IPS DF 19.7 (cell line): Measurements from ENCODE around the gene CASKIN2.

Experiments used
- DNase-seq: peaks from one replicate; pipeline ENCODE4 v3.0.0-alpha.2; 2013; ENCODE audit warnings: low read depth, low spot score

CASKIN2 gene

DNA sequence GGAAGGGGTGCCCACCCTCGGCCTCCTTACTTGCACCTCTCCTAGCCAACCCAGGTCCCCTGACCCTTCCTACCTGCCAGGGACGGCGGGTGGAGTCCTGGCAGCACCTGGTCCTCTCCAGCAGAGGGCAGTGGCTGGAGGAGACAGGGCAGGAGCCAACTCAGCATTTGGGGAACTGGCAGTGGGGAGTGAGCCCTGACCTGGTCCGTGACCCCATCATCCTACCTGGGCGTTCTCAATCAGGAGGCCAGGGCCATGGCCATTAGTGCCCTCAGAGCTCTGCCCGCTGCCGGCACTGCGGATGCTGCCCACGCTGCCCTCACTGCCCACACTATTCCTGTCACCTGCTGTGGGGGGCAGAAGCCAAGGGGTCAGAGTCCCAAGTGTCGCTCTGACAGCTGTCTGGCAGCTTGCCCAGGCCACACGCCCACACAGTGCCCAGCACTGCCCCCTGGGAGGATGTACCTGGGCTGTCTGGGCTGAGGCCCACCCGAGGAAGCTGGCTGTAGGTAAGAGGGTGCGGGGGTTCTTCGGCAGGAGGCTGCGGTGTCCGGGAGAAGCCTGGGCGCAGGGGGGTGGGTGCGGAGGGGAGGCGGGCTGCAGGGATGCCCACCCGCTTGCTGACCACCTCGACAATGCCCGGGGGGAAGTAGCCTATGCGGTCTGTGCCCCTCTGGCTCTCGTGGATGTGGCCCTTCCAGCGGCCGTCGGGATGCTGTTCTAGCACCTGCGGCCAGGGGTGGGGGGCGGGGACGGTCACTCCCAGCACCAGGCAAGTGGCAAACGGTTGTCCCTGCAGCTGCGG, 10.8 kb downstream of the CASKIN2 start:
- DNase-seq: no peak

GRCh38 chr17:75503976-75504346, 11.4 kb downstream of the CASKIN2 start:
- DNase-seq: no peak

GRCh38 chr17:75503337-75503950, 11.9 kb downstream of the CASKIN2 start:
- no peak for DNase-seq

GRCh38 chr17:75502721-75503329, 12.5 kb downstream of the CASKIN2 start:
- no peak for DNase-seq

GRCh38 chr17:75502072-75502720, 13.1 kb downstream of the CASKIN2 start:
- no peak for DNase-seq

DNA sequence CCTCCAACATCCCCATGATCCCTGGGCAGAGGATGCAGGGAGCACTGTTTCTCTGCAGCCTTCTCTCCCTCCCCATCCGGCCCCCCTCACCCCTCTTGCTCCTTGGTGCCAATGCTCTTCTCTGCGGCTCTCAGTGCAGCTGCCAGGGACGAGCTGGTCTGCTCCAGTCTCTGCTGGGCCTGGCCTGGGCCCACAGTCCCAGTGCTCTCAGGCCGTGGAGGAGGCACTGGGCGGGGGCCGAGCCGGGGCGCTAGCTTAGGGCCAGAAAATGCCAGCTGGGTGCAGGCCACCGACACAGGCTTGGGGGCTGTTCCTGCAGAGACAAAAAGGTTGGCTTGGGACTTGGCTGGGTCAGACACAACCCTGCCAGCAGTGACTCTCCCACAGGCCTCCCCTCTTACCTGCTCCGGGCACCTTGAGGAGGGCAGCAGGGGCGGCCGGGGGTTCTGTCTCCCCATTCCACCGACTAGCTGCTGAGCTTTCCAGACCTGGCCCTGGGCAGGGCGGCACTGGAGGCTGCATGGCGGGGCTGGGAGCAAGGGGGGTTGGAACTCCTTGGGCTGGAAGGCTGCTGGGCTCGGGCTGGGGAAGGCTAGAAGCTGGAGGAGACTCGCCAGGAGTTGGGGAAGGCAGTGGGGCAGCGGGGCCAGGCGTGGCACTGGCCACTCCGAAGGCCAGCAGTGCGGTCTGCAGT, 13.8 kb downstream of the CASKIN2 start:
- DNase-seq: no peak

DNA sequence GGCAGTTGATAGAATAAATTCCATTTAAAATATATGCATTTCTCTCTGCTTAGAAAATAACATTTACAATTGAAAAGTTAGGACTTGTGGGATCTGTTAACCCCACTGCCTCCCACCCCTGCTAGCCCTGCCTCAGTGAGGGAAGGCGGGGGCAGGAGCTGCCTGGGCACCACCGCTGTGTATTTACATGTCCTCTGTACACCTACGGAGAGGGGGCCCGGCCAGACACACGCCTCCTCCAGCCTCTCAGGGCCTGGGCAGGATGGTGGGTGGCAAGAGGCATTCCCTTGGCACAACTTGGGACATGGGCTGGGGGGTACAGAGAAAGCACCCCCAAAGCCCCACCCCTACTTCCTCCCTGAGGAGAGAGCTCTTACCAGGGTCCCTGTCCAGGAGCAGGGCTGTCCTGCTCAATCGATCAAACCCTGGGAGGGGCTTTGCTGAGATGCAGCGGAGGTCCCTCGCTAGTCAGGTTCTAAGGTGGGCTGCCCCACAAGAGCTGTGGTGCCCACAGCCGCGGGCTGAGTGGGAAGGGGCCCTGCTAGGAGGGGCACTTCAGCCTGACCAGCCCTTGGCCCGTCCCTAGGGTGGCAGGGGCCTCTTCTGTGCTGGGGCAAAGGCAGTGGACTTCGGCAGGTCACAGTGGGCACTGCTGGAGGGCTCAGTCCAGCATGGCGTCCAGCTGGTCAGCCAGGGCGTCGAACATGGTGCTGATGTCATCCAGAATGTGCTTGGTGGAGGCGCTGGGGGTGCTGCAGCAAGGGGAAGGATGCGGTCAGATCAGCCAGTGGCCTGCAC, 14.7 kb downstream of the CASKIN2 start:
- no peak for DNase-seq

DNA sequence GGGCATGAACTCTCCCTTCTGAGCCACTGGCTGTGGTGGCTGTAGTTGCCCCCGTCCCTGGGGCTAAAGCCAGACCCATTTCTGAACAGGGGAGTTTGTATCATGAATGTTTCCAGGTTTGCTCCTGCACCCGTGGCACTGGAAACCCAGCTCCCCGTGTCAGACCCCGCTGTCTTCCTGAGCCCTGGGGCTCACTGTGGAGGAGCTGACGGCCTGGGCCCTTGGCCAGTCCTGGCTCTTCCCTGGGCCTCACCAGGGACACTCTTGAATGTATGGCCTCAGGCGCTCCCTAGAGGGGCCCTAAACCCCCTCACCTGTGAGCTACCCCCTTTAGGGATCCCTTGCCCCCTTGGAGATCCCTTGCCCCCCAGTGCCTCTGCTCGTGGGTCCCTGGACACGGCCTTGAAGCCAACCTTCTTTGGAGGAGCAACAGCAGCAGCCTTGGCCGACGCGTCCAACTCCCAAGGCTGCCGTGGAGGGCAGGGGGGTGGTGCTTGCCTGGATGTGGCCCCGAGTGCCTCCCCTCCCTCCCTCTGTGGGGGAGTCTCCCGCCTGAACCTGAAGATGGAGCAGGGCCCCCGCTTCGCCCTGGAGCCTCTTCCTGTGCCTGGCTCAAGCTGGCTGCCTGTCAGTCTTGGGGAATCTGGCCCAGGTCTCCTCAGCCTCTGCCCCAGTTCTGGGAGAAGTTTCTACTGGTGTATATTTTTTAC, 15.9 kb downstream of the CASKIN2 start:
- DNase-seq: no peak

- DNase-seq: no peak
These were observed 16.6 kb downstream of the CASKIN2 start for GRCh38 chr17:75498726-75499213.

DNA sequence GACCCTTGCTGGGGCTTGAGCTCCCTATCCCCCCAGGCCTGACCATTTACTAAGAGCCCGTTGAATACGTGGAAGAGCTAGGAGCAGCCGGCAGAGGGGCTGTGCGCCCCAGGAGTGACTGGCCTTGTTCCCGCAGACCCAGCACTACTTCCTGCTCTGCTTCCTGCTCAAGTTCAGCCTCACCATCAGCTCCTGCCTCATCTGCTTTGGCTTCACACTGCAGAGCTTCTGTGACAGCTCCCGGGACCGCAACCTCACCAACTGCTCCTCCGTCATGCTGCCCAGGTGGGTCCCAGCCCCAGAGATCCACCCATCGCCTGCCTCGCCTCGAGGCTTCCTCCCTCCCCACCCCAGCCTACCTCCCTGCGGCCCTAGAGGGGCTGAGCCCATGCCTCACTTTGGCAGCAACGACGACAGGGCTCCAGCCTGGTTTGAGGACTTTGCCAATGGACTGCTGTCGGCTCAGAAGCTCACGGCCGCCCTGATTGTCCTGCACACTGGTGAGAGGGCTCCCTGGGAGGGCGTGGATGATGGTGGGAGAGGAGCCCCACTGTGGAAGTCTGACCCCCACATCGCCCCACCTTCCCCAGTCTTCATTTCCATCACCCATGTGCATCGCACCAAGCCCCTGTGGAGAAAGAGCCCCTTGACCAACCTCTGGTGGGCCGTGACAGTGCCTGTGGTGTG, 17.2 kb downstream of the CASKIN2 start:
- DNase-seq: no peak

DNA sequence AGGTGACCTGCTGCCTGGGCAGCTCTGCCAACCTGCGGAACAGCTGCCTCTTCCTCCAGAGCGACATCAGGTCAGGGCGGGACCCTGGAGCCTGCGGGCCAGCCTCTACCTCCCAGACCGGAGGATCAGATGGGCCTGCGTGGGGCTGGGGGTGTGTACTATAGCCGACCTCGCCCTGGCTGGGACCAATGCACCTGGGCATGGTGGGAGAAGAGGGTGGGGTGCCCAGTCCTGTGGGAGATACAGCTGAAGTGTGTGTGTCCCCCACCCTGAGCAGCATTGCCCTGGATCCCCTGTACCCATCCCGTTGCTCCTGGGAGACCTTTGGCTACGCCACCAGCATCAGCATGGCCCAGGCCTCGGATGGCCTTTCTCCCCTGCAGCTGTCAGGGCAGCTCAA, 19.3 kb downstream of the CASKIN2 start:
- DNase-seq: no peak

DNA sequence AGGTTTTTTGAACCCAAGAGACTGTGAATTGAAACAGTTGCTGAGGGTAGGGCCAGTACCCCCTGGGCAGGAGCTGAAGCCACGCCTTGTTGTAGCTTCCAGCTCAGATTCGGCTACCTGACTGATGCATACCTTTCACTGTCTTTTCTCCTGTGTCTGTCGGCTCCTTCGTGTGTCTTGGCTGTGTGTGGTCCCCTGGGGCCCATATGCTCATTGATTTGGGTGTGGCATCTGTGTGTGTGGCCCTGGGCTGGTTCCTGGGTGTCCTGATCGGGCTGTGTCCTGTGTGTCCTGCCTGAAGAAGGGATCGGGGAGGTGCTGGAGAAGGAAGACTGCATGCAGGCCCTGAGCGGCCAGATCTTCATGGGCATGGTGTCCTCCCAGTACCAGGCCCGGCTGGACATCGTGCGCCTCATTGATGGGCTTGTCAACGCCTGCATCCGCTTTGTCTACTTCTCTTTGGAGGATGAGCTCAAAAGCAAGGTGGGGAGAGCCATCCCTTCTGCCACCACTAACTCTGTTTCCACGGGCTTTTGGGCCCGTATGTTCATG, 20.9 kb downstream of the CASKIN2 start:
- no peak for DNase-seq

- DNase-seq: no peak
These were observed 21.7 kb downstream of the CASKIN2 start for GRCh38 chr17:75493476-75494129.

- DNase-seq: no peak
These were observed 22.7 kb downstream of the CASKIN2 start for GRCh38 chr17:75492555-75493168.

DNA sequence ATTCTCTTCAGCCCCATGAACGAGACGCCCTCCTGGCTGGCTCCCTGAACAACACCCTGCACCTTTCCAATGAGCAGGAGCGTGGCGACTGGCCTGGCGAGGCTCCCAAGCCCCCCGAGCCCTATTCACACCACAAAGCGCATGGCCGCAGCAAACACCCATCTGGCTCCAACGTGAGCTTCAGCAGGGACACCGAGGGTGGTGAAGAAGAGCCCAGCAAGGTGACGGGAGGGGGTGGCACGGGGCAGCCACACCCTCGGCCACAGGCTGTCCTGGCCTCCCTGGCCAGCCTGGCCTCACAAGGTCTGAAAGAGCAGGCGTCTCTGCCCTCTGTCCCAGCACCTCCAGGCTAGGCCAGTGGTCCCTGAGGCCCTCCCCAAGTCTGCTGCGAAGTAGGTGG, 23.7 kb downstream of the CASKIN2 start:
- no peak for DNase-seq

DNA sequence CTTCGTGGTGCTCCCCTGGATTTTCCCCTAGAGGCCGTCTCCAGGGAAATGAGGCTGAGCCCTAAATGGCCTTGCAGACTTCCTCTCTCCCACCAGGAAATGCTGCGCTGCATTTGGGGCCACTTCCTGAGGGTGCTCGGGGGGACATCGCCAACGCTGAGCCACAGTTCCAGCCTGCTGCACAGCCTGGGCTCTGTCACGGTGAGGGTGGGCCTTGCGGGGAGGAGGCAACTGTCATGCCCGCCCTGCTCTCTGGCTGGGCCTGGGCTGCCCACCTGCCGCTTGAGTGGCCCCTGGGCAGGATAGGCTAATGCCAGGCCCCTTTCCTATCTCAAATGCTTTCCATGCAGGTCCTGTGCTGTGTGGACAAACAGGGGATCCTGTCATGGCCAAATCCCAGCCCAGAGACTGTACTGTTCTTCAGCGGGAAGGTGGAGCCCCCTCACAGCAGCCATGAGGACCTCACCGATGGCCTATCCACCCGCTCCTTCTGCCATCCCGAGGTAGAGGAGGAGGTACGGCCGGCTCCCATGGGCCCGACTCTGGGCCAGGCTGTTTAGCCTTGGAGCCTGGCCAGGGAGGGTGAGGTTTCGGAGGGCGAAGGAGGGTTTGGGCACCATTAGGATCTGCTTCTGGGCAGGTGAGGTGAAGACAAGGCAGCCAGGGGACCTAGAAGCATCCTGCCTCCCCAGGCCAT, 24.2 kb downstream of the CASKIN2 start:
- no peak for DNase-seq

- no peak for DNase-seq
These were observed 25.1 kb downstream of the CASKIN2 start for GRCh38 chr17:75490173-75490743.
